Fibroblast of mammary gland (primary cell): ENCODE results near the gene EIF3D.
A peak's percentile ranks its signal among the peaks of the same experiment; 100 is the strongest.

Experiments
- DNase-seq: peaks from one replicate; pipeline ENCODE4 v3.0.0-alpha.2; 2010; ENCODE audit warnings: low read depth
- H3K4me3 ChIP-seq: 2 replicates; pipeline ENCODE4 v1.5.1; 2011; ENCODE audit warnings: low read depth, mild to moderate bottlenecking, low read length, moderate library complexity; ENCODE audit not compliant: control insufficient read depth
- TF ChIP-seq, protein P1 (sequence below): conservative IDR thresholded peaks from 2 replicates; pipeline ENCODE4 v1.5.1; 2011; ENCODE audit warnings: low read depth, low read length, inconsistent platforms; ENCODE audit not compliant: control insufficient read depth, insufficient read depth

The EIF3D gene

GRCh38 chr22:36569999-36570398 lies 41.0 kb upstream of the EIF3D start:
- TF ChIP-seq, protein P1, sequence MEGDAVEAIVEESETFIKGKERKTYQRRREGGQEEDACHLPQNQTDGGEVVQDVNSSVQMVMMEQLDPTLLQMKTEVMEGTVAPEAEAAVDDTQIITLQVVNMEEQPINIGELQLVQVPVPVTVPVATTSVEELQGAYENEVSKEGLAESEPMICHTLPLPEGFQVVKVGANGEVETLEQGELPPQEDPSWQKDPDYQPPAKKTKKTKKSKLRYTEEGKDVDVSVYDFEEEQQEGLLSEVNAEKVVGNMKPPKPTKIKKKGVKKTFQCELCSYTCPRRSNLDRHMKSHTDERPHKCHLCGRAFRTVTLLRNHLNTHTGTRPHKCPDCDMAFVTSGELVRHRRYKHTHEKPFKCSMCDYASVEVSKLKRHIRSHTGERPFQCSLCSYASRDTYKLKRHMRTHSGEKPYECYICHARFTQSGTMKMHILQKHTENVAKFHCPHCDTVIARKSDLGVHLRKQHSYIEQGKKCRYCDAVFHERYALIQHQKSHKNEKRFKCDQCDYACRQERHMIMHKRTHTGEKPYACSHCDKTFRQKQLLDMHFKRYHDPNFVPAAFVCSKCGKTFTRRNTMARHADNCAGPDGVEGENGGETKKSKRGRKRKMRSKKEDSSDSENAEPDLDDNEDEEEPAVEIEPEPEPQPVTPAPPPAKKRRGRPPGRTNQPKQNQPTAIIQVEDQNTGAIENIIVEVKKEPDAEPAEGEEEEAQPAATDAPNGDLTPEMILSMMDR = peak; percentile 58
- H3K4me3 ChIP-seq = no peak overlapping the region
- peak; percentile 36 for DNase-seq

DNA sequence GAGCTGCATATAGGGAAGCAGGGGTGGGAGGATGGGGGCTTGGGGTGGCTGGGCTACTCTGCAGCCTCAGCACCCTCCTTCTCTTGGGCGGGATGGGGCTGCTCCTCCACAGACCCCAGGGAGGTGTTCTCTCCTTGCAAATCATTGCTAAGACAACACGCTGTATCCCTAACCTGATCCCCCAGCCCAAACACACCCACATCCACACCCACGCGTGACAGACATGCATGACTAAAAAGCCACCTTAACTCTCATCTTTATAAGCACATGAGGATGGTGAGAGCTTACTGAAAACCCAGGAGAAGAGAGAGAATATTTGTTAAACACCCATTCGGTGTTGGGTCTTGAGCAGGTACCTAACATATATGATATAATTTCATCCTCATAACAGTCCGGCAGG lies 39.9 kb upstream of the EIF3D start:
- TF ChIP-seq, protein P1 = no peak
- H3K4me3 ChIP-seq = no peak overlapping the region
- DNase-seq = no peak

DNA sequence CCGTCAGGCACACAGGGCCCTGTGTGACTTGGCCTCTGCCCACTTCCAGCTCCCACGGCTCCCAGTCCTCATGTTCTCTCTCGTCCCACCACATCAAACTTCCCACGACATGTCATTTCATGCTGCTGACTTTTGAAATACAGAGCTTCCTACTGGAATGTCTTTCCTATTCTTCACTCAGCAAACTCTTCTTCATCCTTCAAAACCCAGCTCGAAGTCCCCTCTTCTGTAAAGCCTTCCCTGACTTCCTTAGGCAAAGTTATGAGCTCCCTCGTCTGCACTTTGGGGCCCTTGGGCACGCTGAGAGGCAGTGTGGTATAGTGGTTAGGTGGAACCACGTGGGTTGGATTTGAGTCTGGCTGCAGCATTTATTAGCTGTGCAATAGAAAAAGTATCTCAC lies 37.8 kb upstream of the EIF3D start:
- no peak overlapping the region for H3K4me3 ChIP-seq
- no peak for DNase-seq
- TF ChIP-seq, protein P1 = no peak

DNA sequence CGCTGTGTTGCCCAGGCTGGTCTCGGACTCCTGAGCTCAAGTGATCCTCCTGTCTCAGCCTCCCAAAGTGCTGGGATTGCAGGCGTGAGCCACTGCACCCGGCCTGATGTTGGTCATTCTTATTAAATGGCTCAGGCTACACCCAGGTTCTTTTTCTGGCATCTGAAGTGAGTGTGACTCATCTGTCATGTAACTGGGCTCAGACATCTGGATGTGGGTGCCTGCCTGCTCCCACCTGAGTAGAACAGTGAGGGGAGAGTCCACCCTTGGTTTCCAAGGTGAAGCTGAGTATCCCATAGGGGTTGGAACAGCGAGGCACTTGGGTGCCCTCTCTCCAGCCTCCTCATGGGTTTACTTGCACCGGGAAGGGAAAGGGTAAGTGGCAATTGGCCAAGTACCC lies 36.7 kb upstream of the EIF3D start:
- TF ChIP-seq, protein P1 = no peak
- DNase-seq = peak; percentile 17
- no peak overlapping the region for H3K4me3 ChIP-seq

DNA sequence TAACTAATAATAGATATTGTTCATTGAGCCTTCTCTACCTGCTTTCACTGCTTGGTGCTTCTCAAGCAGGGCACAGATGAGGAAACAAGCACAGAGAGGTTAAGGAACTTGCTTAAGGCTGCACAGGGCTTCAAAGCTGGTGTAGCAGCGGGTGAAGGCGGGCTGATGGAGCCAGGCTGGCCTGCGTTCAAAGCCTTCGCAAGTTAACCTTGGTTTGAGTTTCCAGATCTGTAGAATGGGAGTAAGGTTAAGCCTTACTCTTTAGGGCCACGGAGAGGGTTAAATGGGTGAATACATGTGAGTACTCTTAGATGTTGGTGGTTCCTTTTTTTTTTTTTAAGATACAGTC lies 36.2 kb upstream of the EIF3D start:
- TF ChIP-seq, protein P1 = no peak
- H3K4me3 ChIP-seq = no peak overlapping the region
- DNase-seq = no peak

- TF ChIP-seq, protein P1 = no peak
- no peak for DNase-seq
- H3K4me3 ChIP-seq = no peak overlapping the region
These were observed 35.6 kb upstream of the EIF3D start for GRCh38 chr22:36564422-36565158.

- TF ChIP-seq, protein P1 = no peak
- H3K4me3 ChIP-seq = no peak overlapping the region
- no peak for DNase-seq
These were observed 34.9 kb upstream of the EIF3D start for GRCh38 chr22:36563898-36564297.
